ENCODE measurements around the gene TERT.

- TF ChIP-seq CBX2 (IDR thresholded peaks at IDR 0.05; ENCODE audit: borderline replicate concordance, low read depth) (no peak), CTCF (IDR thresholded peaks at IDR 0.05) (no peak), POLR2A (IDR thresholded peaks at IDR 0.05; ENCODE audit: low read length) (no peak), BCL3 (IDR thresholded peaks at IDR 0.05) (no peak), CBX8 (IDR thresholded peaks at IDR 0.05) (no peak), RAD21 (conservative IDR thresholded peaks at IDR 0.05 in 1 of 2, IDR thresholded peaks at IDR 0.05 in 1 of 2) (no peak), GATA3 (IDR thresholded peaks at IDR 0.05; ENCODE audit: borderline replicate concordance) (no peak), MAFK (IDR thresholded peaks at IDR 0.05; ENCODE audit: partially characterized antibody) (no peak)
These were observed 78.5 kb downstream of the TERT start for GRCh38 chr5:1216211-1216917.
